DMS114 treated with DMSO at 0.1 percent for 48 hours (cell line): ENCODE data around the gene IGSF21.

Experiments used
- DNase-seq: peaks from one replicate; lab custom pipeline; 2025; ENCODE audit not compliant: unreplicated experiment; lab: John Stamatoyannopoulos, UW

The IGSF21 gene

DNA sequence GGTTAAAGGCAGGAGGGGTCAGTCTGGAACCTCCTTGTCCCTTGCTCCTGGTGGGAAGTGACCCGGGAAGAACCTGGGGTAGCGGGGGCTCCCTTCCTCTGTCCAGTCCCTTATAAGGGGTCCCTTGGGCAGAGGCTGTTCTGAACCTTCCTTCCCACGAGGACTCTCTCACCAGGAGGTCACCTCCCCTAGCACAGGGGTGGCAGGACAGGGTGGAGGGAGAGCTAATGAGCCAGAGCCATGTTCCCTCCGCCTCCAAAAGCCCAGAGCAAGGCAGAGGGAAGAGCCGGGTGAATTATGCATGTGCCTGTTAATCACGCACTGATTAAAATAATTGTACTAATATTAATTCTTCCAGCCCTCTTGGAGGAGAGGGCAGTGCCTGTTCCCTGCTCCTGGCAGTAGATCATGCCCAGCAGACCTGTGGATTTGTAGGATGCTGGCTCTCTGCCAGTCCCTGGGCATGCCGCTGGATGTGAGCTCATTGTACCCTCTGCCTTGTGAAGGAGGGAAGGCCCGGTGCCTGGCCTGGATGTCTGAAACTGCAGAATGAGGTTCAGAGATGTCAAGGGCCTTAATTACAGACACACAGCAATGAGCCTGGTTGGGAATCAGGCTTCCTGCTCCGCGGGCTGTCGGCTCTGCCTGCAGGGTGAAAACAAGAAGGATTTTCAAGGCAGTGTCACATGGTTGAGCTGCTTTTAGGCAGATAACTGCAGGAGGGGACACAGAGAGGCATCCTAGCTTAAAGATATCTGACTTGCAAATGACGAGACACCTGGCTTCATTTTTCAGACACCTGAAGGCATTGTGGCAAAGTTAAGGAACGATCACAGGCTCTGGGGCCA lies 68.2 kb downstream of the IGSF21 start:
- DNase-seq = no peak

DNA sequence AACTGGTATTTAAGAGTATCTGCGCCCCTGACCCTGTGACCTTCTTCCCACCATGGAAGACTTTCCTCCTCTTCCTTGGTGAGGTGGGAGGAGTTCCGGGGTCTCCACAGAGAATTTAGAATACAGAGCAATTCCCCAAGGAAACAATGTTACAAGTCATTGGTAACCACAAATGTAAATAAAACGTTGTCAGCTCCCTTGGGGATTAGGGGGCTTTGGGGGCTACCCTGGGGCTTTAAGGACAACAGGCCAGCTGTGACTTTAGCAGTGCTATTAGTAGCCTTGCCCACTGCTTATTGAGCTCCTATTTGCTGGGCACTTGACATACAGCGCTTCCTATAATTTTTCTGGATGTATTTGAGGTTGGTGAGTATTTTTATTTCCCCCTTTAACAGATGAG lies 69.0 kb downstream of the IGSF21 start:
- no peak for DNase-seq

DNA sequence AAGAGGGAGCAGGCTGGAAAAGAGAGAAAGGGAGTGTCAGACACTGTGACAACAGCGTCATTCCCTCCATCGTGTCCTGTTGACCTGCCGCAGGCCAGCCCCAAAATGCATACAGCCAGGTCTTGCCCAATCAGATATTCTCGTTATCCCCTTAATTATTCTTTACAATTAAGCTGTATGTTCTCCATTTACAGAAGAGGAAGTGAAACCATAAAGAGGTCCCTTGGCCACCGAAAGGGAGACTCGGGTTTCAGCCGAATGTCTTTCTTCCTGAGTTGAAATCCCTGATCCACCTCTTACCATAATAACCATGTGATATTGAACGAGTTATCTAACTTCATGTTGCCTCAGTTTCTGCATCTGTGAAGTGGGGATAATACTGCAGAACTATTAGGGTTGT lies 70.5 kb downstream of the IGSF21 start:
- DNase-seq = no peak

DNA sequence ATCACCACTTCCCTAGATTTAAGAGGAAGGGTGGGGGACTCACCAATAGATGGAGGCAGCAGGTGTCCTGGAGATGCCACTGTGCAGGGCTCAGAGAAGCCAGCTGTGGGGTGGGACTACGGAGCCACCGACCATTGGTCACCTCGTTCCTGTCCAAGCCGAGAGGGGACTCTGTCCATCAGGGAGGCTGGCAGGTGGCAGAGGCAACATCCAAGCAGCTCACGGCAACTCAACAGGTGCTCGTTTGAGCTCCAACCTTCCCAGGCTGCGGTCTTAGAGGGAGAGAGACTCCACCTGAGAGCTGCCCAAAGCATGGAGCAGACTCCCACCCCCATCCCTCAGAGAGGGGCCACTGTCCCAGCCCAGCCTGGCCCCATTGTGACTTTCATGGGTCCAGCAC lies 71.4 kb downstream of the IGSF21 start:
- no peak for DNase-seq

DNA sequence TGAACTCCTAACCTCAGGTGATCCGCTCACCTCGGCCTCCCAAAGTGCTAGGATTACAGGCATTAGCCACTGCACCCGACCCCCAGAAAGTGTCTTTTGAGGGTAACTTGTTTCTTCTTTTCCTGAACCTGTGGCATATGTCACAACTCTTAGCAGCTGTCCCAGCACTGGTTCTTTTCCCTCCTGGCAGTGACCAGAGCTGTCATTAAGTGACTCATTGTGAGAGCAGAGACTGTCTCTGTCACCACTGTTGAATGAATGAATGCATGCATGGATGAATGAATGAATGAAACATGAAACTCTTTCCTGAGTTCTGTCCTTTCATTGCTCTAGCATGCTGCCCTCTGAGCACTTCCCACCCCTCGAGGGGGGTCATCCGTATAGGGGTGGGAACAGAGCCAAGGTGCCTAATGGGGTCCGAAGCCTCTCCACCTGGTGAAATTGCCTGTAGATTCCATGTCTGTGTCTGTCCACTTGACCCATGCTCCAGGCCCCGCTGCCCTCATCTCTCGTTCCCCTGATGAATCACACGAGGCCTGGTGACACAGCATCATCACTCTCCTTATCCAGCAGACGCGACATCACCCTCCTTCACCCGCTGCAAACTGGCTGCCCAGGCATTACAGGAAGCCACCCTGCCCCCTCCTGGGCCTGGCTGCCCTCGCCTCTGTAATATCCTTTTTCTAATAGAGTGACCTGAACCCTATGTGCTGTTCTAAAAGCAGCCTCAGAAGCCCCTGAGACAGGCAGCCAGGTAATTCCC lies 75.0 kb downstream of the IGSF21 start:
- DNase-seq = no peak

DNA sequence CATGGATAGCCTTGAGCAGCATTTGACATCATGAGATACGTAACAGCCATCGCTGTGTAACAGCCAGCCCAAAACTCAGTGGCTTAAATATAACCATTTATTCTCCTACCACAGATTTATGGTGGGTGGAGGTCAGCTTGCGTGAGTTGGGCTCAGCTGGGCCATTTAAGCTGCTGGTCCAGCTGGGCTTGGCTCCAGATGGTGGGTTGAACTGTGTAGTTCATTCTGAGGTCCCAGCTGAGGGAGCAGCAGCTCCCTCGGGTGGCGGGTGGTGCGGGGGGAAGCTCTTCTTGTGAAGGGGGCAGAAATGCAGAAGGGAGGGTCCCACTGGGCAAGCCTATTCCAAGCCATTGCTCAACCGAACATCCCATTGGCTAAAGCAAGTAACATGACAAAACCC lies 75.9 kb downstream of the IGSF21 start:
- no peak for DNase-seq

DNA sequence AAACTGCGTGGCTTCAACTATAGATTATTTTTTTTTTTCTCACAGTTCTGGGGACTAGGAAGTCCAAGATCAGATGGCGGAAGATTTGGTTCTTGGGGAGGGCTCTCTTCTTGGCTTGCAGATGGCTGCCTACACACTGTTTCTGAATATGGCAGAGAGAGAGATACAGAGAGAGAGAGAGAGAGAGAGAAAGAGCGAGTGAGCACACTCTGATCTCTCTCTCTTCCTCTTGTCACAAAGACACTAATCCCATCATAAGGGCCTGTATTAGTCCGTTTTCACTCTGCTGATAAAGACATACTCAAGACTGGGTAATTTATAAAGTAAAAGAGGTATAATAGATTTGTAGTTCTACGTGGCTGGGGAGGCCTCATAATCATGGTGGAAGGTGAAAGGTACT lies 79.5 kb downstream of the IGSF21 start:
- DNase-seq = no peak

DNA sequence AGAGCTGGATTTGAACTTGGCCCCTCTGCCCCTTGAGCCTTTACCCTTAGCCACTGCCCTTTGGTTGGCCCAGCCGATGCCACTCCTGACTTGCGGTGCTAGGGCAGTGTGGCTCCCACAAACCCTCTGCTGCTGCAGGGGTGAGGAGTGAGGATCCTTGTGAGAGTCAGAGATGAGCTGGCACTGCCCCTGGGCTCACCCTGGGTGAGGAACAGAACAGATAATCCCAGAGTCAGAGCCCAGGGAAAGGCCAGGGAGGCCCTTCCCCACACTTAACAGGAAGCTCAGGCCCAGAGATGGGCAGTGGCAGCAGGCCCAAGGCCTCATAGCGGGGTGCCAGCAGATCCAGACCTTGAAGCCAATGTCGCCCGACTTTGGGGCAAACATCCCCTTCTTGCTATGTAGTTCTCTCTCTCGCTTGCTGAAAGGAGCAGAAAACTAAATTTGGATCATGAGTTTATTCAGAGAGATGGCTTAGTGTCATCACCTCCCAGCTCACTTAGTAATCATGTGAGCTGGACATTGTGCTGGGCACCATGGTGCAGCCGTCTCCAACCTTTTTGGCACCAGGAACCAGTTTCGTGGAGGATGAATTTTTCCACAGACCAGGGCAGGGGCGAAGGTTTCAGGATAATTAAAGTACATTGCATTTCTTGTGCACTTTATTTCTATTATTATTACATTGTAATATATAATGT lies 81.4 kb downstream of the IGSF21 start:
- DNase-seq = no peak

DNA sequence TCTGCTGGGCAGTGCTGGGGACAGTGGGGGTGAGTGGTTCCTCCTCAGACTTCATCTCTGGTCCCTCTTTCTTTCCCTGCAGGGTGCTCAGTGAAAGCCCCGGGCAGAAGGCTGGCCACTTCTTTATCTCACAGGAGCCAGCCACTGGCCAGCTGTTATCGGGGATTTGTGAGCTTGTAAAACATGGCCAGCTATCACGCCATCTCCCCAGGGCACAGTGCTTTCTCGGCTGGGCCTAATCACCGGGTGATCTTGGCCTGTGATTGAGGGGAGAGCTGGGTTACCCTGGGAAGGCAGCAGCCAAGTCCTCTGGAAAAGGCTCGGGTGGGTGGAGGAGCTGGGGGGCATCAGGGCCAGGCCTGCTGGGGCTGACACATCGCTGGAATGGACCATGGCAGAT lies 83.0 kb downstream of the IGSF21 start:
- DNase-seq = no peak

DNA sequence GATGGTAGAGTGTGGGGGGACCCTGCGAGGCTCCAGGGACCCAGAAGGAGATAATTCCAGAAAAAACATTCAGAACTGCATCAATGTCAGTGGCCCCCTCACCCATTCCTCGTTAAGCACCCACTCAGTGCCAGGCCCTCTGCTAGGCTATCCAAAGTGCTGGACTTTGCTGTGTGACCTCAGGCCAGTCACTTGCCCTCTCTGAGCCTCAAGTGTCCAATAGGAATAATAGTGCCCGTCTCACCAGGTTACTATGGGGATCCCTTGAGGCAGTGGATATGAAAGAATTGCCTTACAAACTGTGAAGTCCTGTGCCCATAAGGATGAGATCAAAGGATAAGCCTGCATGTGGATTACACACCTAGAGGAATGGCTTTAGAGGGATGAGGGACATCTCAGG lies 83.4 kb downstream of the IGSF21 start:
- no peak for DNase-seq

DNA sequence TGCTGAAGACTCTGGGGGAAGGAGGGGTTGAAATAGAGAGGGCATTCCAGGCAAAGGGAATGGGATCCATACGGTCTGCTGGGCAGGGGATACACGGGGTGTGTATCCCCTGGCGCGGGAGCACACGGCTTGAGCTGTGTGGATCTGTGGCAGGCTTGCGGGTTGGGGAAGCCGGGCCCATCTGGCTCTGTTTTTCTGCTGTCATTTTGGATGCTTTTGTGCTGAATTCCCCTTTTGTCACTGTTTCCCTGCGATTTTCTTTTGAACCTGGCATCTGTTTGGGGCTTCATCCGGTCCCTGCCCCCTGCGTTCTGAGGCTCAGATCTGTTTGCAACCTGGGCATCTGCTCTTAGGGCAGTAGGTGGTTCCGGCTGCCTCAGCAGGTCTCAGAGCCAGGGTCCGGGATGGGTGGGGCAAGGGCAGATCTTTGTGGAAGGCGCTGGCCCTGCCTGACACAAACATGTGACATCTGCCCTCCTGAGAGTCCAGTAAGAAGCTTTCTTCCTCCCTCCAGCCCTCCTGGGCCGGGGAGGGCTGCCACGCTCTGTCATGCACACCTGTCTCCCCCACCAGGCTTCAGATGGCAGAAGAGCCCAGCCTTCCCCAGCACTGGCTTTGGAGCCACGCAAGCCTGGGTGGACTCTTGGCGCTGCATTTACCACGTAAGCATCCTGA lies 84.0 kb downstream of the IGSF21 start:
- no peak for DNase-seq

DNA sequence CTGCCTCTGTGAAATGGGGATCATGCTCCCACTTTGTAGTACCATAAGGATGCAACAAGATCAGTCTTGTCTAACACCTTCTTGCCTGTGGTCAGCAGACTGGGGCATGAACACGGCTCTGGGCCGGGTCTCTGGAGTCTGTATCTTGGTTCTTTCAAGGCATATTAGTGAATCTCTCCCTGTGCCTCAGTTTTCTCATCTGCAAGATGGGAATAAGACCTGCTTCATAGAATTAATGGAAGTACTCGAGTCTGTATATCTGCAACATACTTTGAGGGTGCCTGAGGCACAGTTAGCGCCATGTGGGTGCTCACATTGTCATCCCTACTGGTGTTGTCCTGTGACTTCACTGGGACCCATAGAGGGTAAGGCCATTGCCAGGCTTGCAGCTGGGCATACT lies 84.6 kb downstream of the IGSF21 start:
- DNase-seq = no peak

DNA sequence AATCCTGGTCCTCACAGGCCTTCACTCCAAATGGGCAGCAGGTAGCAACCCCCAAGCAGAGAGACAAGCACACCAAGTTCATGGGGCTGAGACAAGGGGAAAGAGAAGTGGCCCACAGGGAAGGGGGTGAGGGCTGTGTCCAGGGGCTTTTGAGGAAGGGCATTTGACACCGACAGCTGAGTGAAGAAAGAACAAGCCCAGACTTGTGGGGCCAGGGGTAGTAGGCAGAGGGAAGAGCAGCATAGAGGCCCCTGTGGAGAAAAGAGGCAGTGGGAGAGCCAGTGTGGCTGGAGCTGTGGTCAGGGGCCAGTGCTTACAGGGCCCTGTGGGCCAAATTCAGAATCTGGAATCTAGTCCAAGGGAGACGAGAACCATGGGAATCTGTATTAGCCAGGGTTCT lies 85.4 kb downstream of the IGSF21 start:
- no peak for DNase-seq

DNA sequence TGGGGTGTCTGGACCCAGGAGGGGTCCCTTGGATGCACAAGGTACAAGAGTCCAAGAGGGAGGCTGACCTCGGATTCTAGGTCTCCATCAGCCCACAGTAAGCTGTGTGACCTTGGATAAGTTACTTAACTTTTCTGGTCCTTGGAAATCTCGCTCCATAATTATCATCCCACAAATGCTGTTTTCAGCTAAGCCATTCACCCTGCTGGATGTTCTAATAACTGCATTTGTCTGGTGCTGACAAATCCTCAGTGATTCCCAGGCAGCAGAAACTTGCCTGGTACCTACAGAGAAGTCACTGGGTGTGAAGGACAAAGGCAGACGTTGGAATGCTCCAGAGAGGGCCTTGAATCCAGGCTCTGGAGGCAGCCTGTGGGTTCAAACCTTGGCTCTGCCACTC lies 89.7 kb downstream of the IGSF21 start:
- no peak for DNase-seq

DNA sequence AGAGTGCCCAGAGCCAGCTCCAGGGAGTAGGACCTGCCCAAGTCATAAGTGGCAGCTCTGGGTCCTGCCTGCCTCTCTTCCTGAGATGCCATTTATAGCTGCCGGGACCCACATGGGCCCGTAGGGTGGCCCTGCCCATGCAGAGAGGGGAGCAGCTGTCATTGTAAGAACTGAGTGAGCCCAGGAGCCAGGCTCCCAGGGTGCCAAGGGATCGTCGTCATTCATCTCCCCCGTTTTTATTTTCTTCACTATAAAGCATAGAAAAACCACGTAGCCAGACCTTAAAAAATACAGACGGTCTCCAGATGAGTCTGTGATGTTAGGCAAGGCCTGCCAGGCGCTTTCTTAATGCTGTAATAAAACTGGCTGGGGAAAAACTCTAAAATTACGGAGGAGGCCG lies 90.7 kb downstream of the IGSF21 start:
- DNase-seq = no peak

DNA sequence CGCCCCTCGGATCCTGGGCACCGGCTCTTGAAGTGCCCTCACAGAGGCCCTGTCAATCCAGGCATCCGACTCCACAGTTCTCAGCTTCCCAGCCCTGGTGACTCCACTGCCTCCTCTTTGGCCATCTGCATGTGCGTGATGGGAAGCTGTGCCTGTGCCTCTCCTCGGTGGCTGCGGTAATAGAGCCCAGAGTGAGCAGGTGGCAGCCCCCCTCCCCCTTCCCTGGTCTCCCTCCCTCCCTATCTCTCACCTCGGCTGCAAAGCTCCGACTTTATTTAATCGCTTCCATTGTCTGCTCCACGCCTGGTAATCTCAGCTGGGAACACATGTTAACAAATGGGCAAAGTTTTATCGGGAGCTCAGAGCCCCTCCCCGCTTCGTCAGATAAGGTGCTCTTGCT lies 91.9 kb downstream of the IGSF21 start:
- DNase-seq = no peak

DNA sequence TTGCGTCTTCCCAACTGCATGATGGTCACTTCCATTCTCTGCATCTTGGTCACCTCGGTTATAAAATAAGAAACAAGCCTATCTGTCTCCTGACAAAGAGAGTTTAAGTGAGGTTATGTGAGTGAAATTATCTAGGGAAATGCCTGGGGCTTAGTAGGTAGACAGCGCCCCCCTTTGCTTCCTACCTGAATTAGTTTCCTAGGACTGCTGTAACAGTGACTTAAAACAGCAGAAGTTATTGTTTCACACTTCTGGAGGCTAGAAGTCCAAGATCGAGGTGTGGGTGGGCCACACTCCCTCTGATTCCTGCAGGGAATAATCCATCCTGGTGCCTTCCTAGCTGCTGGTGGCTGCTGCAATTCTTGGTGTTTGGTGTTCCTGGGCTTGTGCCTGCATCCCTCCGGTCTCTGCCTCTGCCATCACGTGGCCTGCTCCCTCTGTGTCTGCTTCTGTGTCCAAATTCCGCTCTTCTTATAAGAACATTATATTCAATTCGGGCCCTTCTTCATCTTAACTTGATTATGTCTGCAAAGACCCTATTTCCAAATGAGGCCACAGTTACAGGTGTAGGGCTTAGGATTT lies 92.6 kb downstream of the IGSF21 start:
- DNase-seq = no peak

DNA sequence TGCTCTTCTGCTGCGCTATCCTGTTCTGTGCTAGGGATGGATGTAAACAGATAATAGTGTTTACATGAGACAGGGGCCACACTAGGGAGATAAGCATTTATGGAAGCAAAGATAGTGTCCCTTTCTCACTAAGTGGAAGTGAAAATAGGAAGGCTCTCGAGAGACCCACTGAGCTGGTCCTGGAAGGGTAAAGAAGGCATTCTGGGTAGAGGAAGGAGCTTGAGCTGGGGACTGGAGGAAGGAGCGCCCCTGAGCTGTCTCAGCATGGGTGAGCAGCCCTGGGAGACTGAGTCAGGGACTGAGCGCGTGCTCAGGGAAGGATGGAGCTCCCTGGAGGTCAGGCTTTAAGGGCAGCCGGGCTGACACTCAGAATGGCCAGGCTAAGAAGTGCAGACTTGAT lies 93.3 kb downstream of the IGSF21 start:
- DNase-seq = no peak

DNA sequence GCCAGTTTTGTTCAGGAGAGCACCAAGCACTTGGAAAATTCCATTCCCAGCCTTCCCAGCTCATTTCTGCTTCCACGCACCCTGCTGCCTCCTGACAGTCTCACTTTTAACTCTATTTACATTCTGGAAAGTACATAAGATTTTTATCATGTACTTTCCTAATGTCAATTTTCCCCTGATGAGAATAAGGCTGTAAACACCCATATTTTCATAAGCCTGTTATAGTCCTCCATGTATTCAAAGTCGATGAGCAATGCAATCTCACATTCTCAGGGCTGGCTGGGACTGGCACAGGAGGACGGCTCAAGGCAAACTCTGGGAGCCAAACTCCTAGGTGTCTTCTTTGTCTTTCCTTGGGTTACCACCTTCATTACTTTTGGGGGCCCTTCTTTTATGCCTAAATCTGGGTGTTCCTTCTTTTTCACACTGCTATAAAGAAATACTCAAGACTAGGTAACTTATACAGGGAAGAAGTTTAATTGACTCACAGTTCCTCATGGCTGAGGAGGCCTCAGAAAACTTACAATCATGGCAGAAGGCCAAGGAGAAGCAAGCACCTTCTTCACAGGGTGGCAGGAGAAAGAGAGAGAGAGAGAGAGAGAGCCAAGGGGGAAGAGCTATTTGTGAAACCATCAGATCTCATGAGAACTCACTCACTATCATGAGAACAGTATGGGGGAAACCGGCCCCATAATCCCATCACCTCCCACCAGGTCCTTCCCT lies 94.6 kb downstream of the IGSF21 start:
- DNase-seq = no peak

DNA sequence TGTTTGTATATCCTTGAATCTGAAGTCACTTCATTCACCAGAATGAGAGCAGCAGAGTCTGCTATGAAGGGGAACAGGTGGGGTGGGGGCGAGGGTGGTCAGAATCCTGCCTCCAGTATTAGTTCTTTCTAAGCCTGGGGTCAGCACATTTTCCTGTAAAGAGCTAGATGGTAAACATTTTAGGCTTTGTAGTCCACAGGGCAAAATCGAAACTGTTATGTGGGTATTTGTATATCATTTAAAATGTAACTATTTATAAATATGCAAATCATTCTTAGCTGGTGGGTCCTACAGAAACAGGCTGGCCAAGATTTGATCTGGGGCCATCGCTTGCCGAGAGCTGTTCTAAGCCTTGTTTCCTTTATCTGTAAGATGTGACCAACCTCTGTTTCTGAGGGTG lies 96.0 kb downstream of the IGSF21 start:
- DNase-seq = no peak
